Urinary bladder (tissue), 4 donors: Measurements from ENCODE around the gene MIER2. TPM values are rescaled to one million over a fixed set of nuclear protein-coding genes. Genes with fewer than 3 reads are reported as not detected.
"Not testable (repeated sequence)": the region's sequence is repeated elsewhere in the genome, so short reads cannot be mapped to it uniquely, and the experiment has no call there.

ENCODE experiments used
- DNase-seq: peaks from one replicate; pipeline ENCODE4 v3.0.0-alpha.2; 2015; ENCODE audit errors: extremely low spot score
- H3K27ac ChIP-seq: one replicate; pipeline ENCODE4 v1.5.1; 2013; ENCODE audit warnings: low read depth, mild to moderate bottlenecking, moderate library complexity
- H3K36me3 ChIP-seq: one replicate; pipeline ENCODE4 v1.6.1; 2013; ENCODE audit warnings: mild to moderate bottlenecking, moderate library complexity; ENCODE audit not compliant: insufficient read depth
- H3K4me1 ChIP-seq: one replicate; pipeline ENCODE4 v1.6.1; 2013; ENCODE audit warnings: mild to moderate bottlenecking, moderate library complexity; ENCODE audit not compliant: insufficient read depth
- H3K4me3 ChIP-seq: one replicate; pipeline ENCODE4 v1.5.1; 2013; ENCODE audit warnings: low read depth, low read length
- WGBS: extraction: QIAGEN DNeasy Blood & Tissue Kit; methylation state at CpG from one replicate; pipeline ENCODE4 v1.1.7; 2013; 5-methylcytosine and 5-hydroxymethylcytosine counted together
- polyA plus RNA-seq: library from polyadenylated mRNA; stranded (reverse); fragments of 200-250 nt; gene quantifications from one replicate; pipeline ENCODE4 v1.2.3, GENCODE V29; 2013
- total RNA-seq: library from RNA; depleted of rRNA; stranded (reverse); fragments of >200 nt; gene quantifications from one replicate; pipeline ENCODE4 v1.2.3, GENCODE V29; 2014
- donor health status: healthy with polysubstance abuse.
- donor health status: healthy.

MIER2 gene
- total and polyA plus RNA-seq, 2 donors = 16.0 to 30.4 TPM

GRCh38 chr19:279656-280055 lies 64.9 kb downstream of the MIER2 start:
- H3K36me3 ChIP-seq = no peaks in the 10 kb centered on the region
- H3K4me1 ChIP-seq = no peaks in the 10 kb centered on the region
- H3K27ac ChIP-seq = no peak overlapping the region
- 84% methylated on average over 10 of the region's 10 CpGs for WGBS
- no peak for DNase-seq
- H3K4me3 ChIP-seq = no peak overlapping the region

GRCh38 chr19:279231-279630 lies 65.4 kb downstream of the MIER2 start:
- no peaks in the 10 kb centered on the region for H3K4me1 ChIP-seq
- DNase-seq = no peak
- no peak overlapping the region for H3K4me3 ChIP-seq
- no peaks in the 10 kb centered on the region for H3K36me3 ChIP-seq
- WGBS = 84% methylated on average over 8 of the region's 8 CpGs
- H3K27ac ChIP-seq = no peak overlapping the region

DNA sequence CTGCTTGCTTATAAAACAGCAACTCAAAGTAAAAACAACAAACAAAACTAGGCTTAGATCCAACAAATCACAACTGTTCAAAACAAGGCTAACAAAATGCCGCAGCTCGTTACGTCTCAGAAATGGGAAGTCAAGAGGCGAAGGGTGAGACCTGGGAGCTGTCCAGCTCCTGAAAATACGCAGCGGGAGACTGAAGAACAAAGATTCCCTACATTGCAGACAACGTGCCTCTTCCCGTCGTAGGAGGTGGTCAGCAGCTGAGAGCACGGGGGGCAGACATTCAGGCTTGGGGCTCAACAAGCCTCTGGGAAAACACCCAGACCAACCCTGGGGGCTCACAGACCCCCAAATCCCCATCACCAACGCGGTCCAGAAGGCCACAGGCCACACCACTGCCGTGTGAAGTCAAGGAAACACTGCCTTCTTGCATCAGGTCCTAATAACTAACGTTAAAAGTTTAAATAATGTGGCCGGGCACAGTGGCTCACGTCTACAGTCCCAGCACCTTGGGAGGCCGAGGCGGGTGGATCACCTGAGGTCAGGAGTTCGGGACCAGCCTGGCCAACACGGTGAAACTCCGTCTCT lies 66.9 kb downstream of the MIER2 start:
- 34% methylated on average over 21 of the region's 21 CpGs for WGBS
- H3K36me3 ChIP-seq = no peaks in the 10 kb centered on the region
- H3K4me1 ChIP-seq = no peaks in the 10 kb centered on the region
- H3K4me3 ChIP-seq = no peak overlapping the region
- no peak for DNase-seq
- H3K27ac ChIP-seq = no peak overlapping the region

DNA sequence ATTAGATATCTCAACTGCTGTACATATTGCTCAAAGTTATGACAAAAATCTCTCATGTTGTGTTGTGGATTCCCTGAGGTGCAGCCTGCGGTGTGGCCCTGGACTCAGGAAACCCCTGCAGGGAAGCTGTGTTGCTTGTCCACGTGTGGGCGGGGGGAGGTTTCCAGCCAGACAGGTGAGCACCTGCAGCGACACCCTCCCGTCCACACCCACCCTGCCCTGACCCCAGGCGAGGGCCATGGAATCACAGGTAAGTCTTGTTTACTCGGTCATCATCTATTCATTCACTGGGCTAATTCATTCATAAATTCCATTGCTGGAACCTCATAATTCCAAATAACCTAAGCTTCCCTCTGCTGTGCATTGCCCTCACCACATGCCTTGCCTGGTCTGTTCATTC lies 67.5 kb downstream of the MIER2 start:
- no peak overlapping the region for H3K27ac ChIP-seq
- no peak overlapping the region for H3K4me3 ChIP-seq
- H3K36me3 ChIP-seq = no peaks in the 10 kb centered on the region
- no peaks in the 10 kb centered on the region for H3K4me1 ChIP-seq
- DNase-seq = no peak
- 78% methylated on average over 7 of the region's 7 CpGs for WGBS

DNA sequence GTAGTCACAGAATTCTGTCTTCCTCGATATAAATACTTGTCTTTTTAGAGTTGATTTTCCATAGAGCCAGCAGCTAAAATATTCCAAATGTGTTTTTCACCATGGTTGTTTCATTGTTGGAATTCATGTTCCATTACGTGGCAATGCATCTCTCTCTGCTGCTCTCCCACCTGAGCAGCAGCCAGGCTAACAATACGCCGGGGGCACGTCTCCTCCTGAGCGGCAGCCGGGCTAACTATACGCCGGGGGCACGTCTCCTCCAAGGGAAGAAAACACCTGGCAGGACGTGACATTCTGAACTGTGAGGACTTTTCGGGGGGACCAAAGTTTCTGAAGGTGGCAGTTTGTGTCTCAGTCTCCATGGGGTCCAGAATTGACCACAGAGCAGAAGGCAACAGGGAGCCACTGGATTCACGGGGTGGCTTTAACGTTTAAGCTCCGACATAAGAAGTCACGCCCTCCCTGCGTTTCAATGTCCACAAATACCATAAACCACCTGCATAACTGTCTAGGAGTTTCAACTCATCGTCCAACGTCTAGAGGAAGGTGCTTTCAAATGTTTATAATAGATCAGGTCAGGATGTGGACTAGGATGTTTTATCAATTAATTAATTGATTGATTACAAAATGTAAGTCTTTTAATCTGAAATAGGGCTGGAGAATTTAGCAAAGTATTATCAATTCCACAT lies 68.5 kb downstream of the MIER2 start:
- Histone ChIP-seq H3K36me3 (no peaks in the 10 kb centered on the region), H3K4me3 (no peak overlapping the region), H3K27ac (no peak overlapping the region), H3K4me1 (no peaks in the 10 kb centered on the region)
- WGBS = 87% methylated on average over 19 of the region's 19 CpGs
- no peak for DNase-seq

GRCh38 chr19:275000-275399 lies 69.6 kb downstream of the MIER2 start:
- Histone ChIP-seq H3K4me3 (no peak overlapping the region), H3K36me3 (no peaks in the 10 kb centered on the region), H3K4me1 (no peaks in the 10 kb centered on the region), H3K27ac (no peak overlapping the region)
- WGBS = 89% methylated on average over 9 of the region's 9 CpGs
- DNase-seq = no peak

DNA sequence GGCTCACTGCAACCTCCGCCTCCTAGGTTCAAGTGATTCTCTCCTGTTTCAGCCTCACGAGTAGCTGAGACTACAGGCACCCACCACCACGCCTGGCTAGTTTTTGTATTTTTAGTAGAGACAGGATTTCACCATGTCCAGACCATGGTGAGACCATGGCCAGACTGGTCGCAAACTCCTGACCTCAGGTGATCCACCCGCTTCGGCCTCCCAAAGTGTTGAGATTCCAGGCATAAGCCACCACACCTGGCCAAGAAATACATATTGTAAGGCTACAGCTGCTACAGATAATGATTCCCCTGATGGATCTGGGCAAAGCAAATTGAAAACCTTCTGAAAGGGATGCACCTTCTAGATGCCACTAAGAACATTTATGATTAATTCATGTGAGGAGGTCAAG lies 71.2 kb downstream of the MIER2 start:
- Histone ChIP-seq H3K4me3 (no peak overlapping the region), H3K36me3 (no peaks in the 10 kb centered on the region), H3K4me1 (no peaks in the 10 kb centered on the region), H3K27ac (no peak overlapping the region)
- DNase-seq = no peak
- WGBS = 82% methylated on average over 6 of the region's 6 CpGs

GRCh38 chr19:271856-272255 lies 72.7 kb downstream of the MIER2 start:
- Histone ChIP-seq H3K4me3 (no peak overlapping the region), H3K27ac (no peak overlapping the region), H3K36me3 (no peaks in the 10 kb centered on the region), H3K4me1 (no peaks in the 10 kb centered on the region)
- WGBS = 67% methylated on average over 6 of the region's 6 CpGs
- no peak for DNase-seq

DNA sequence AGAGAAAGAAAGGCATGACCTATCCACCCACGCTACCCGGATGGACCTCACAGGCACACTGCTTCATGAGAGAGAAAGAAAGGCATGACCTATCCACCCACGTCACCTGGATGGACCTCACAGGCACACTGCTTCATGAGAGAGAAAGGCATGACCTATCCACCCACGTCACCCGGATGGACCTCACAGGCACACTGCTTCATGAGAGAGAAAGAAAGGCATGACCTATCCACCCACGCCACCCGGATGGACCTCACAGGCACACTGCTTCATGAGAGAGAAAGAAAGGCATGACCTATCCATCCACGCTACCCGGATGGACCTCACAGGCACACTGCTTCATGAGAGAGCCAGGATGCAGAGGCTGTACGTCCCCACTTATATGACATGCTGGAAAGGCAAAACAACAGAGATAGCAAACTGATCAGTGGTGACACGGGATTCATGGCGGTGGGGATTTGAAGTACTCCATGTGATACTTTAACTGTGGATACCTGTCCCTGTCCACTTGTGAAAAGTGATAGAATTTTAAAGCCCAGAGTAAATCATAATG lies 73.8 kb downstream of the MIER2 start:
- H3K36me3 ChIP-seq, H3K27ac ChIP-seq, H3K4me3 ChIP-seq, H3K4me1 ChIP-seq, DNase-seq: not testable (repeated sequence)
- 66% methylated on average over 9 of the region's 12 CpGs for WGBS

- DNase-seq = no peak
- Histone ChIP-seq H3K36me3 (no peaks in the 10 kb centered on the region), H3K4me1 (no peaks in the 10 kb centered on the region), H3K4me3 (no peak overlapping the region), H3K27ac (no peak overlapping the region)
These were observed 75.4 kb downstream of the MIER2 start for GRCh38 chr19:269241-269640.

DNA sequence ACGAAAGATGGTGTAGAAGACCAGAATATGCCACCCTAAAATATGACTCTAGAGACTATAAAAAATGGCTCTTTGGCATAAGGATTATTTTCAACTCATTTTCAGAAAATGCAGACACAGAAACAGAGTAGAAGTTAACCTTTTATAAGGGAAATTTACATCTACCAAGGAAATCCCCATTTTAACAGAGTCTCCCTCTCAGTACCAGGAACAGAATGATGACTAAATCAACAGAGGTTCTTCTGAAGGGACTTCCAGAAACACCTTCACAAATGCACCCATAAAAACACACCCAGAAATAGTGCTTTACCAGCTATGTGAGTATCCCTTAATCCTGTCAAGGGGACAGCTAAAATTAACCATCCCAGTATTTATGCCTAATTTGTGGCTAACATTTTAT lies 82.5 kb downstream of the MIER2 start:
- no peaks in the 10 kb centered on the region for H3K36me3 ChIP-seq
- H3K27ac ChIP-seq = no peak overlapping the region
- no peaks in the 10 kb centered on the region for H3K4me1 ChIP-seq
- no peak overlapping the region for H3K4me3 ChIP-seq
- 86% methylated on average over 1 of the region's 1 CpG for WGBS
- DNase-seq = no peak

DNA sequence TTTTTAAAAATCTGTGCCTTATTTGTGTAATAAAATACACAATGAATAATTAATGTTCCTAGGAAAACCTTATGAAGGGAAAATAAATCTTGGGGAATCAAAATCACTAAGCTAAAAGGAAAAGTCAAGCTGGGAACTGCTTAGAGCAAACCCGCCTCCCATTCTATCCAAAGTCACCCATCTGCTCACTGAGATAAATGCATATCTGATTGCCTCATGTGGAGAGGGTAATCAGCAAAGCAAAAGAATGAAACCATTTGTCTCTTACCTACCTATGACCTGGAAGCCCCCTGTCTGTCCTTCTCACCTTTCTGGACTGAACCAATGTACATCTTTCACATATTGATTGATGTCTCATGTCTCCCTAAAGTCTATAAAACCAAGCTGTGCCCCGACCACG lies 87.8 kb downstream of the MIER2 start:
- H3K27ac ChIP-seq, DNase-seq, H3K4me3 ChIP-seq, H3K4me1 ChIP-seq, H3K36me3 ChIP-seq: not testable (repeated sequence)
- 67% methylated on average over 3 of the region's 3 CpGs for WGBS
